Astrocyte (in vitro differentiated cells and primary cell): ENCODE results near the gene LYZL1.
"Not testable (repeated sequence)": the region's sequence is repeated elsewhere in the genome, so short reads cannot be mapped to it uniquely, and the experiment has no call there.

Source experiments
- EZH2 ChIP-seq: IDR thresholded peaks from 2 replicates; pipeline ENCODE4 v1.6.1; 2012; ENCODE audit warnings: mild to moderate bottlenecking, low read length, inconsistent platforms; ENCODE audit not compliant: insufficient read depth
- TF ChIP-seq, protein P1 (sequence below): IDR thresholded peaks from 2 replicates; pipeline ENCODE4 v1.5.1; 2011; ENCODE audit warnings: low read depth, mild to moderate bottlenecking, inconsistent platforms, low read length, moderate library complexity; ENCODE audit not compliant: insufficient read depth

DNA sequence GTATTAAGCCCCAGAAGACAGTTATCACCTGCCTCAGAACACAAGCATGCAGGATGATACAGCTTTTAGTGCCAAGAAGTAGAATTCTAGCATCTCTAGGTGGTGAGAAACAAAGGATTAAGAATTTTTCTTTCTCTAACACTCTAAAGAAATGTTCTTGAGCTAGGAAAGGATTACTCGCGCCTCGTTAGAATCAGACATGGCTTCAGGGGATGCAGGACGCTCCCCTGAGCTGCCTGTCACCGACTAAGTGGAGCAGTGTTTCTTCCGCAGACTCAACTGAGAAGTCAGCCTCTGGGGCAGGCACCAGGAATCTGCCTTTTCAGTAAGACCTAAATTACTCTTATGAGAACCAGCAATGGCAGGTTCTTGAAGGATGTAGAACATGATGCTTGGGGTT, at the start of gene LYZL1:
- TF ChIP-seq, protein P1, sequence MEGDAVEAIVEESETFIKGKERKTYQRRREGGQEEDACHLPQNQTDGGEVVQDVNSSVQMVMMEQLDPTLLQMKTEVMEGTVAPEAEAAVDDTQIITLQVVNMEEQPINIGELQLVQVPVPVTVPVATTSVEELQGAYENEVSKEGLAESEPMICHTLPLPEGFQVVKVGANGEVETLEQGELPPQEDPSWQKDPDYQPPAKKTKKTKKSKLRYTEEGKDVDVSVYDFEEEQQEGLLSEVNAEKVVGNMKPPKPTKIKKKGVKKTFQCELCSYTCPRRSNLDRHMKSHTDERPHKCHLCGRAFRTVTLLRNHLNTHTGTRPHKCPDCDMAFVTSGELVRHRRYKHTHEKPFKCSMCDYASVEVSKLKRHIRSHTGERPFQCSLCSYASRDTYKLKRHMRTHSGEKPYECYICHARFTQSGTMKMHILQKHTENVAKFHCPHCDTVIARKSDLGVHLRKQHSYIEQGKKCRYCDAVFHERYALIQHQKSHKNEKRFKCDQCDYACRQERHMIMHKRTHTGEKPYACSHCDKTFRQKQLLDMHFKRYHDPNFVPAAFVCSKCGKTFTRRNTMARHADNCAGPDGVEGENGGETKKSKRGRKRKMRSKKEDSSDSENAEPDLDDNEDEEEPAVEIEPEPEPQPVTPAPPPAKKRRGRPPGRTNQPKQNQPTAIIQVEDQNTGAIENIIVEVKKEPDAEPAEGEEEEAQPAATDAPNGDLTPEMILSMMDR = not testable (repeated sequence)
- not testable (repeated sequence) for TF ChIP-seq EZH2
